ENCODE measurements around the gene MZB1.
A peak's percentile ranks its signal among the peaks of the same experiment; 100 is the strongest.

MZB1 gene, protein sequence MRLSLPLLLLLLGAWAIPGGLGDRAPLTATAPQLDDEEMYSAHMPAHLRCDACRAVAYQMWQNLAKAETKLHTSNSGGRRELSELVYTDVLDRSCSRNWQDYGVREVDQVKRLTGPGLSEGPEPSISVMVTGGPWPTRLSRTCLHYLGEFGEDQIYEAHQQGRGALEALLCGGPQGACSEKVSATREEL

GRCh38 chr5:139389701-139390638 is at the start of gene MZB1:
Gene MZB1, minus strand, starts transcription at chr5:139389913. Its CDS starts 57 bp downstream, at chr5:139389856.
- no peak for DNase-seq

DNA sequence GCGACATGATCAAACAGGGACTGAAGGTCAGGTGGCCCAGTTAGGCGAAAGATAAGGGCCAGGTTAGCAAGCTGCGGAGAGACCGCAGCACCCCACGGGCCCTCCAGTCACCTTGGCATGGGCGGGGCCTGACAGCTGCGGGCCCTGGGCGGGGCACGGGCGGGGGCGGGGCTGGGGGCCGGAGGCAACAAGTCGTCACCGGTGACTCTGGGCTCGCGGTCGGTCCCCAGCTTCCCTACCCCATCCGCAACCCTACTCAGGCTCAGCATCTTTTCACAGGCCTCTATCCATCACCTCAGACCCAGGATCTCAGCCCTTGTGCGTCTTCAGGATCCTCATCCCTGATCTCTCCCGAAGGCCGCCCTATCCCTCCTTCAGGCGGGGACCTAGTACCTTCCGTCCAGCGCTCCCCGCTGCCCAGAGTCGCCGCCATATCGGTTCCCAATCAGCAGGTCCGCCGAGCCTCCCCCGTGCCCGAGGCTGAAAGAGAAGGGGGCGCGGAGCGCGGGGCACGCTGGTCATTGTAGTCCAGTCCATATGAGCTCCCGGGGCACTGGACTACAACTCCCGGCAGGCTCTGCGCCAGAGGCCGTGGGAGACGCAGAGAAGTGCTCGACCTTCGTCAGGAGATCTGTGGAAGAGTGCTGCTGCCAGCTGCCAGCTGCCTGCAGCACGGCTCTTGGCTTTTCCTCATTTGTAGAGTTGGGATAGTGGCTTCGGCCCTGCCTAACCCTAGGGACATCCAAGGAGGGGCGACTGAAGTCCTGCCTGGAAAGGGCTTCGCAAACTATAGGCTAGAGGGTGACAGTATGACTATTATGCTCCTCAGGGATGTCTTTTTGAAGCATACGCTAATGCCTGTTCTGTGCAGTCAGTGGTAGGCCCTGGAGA is 49.5 kb upstream of the MZB1 start, which contains the start of gene DNAJC18:
Gene DNAJC18, minus strand, starts transcription at position 513 of the 891 bp plus-strand sequence. Its CDS starts 80 bp downstream, at position 433.
- peak; percentile 81 for DNase-seq

DNA sequence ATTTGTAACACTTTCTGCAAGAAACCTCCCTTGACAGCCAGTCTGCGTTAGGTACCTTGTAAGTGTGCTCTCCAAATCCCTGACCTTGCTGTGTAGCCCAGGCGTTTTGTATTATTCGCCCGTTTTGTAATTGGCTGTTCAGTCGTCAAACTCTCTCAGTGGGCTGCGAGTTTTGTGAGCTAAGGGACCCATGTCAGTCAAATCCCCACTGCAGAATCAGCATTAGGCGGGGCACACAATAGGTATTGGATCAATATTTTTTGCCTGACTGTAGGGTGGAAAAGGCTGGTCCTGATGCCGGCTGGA is 48.9 kb upstream of the MZB1 start:
- no peak for DNase-seq

DNA sequence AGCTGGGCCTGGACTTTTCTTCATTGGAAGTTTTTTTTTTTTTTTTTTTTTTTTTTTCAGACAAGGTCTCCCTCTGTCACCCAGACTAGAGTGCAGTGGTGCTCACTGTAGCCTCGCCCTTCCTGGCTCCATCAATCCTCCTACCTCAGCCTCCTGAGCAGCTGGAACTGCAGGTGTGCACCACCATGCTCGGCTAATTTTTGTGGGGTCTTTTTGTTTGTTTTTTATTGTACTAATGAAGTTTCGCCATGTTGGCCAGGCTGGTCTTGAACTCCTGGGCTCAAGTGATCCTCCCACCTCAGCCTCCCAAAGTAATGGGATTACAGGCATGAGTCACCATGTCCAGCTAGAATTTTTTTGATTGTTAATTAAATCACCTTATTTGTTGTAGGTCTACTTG is 46.0 kb upstream of the MZB1 start:
- no peak for DNase-seq

DNA sequence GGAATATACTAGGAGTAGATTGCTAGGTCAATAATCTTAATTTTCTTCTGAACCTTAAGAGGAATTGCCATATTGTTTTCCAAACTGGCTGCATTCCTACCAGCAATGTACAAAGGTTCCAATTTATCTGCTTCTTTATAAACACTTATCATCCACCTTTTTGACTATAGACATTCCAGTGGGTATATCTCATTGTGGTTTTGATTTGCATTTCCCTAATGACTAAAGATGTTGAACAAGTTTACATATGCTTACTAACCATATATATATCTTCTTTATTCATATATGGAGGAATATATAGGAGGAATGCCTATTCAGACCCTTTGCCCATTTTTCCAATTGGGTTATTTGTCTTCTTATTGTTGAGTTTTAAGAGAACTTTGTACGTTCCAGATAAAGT is 42.0 kb upstream of the MZB1 start:
- DNase-seq: no peak

DNA sequence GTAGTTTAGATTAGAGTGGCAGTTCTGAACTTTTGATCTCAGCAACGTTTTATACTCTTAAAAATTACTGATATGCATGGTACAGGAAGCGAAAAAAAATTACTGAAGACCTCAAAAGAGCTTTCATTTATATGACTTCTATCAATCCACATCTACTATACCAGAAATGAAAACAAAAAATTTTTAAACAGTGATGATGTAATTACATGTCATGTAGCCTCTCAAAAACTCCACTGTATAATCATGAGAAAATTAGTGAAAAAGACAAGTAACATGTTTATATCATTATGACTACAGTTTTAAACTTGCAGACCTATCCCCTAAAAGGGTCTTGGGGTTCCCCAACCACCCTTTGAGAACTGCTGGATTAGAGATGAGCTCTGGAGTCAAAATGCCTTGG is 40.3 kb upstream of the MZB1 start:
- DNase-seq: no peak

- DNase-seq: no peak
Measured at GRCh38 chr5:139426203-139426885, 36.6 kb upstream of the MZB1 start.

DNA sequence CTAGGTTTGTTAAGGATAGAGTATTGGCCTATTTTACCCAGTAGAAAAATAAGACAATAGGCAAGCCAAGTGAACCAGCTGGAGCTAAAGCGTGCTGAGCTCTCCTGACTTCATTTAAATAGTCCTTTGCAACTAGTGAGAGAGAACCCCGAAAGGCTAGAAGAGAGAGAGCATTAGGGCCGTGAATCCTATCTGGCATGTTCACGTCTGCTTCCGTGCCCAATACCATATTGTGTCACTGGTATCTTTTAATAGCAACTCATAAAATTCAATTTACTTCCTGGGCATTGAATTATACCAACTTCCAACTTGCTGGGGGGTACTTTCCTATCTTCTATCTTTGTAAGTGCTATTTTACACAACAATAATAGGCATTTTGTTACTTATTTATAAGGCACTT is 35.8 kb upstream of the MZB1 start:
- DNase-seq: no peak

DNA sequence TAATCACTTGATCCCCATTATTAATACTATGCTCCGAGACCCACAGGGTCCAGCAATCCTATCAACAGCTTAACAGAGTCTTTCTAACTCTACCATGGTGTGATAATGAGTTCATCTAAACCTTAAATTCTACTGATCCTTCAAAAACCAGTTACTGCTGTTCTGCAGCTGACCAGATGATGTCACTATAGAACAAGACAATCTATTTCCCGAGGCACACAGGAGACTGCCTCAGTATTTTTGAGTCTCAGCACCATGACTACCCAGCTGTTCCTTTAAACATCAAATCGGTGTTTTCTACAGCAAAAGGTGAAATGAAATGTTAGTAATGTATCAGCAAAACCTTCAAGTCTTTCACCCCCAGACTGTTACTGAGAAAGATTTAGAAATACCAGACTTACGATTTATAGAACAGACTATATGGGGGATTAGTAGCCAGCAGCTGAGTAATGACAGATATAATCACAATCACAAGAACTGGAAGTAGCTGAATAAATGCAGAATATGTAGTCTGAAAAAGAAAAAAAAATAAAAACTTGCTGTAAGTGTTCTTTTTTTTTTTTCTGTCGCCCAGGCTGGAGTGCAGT is 32.7 kb upstream of the MZB1 start:
- DNase-seq: peak; percentile 13

DNA sequence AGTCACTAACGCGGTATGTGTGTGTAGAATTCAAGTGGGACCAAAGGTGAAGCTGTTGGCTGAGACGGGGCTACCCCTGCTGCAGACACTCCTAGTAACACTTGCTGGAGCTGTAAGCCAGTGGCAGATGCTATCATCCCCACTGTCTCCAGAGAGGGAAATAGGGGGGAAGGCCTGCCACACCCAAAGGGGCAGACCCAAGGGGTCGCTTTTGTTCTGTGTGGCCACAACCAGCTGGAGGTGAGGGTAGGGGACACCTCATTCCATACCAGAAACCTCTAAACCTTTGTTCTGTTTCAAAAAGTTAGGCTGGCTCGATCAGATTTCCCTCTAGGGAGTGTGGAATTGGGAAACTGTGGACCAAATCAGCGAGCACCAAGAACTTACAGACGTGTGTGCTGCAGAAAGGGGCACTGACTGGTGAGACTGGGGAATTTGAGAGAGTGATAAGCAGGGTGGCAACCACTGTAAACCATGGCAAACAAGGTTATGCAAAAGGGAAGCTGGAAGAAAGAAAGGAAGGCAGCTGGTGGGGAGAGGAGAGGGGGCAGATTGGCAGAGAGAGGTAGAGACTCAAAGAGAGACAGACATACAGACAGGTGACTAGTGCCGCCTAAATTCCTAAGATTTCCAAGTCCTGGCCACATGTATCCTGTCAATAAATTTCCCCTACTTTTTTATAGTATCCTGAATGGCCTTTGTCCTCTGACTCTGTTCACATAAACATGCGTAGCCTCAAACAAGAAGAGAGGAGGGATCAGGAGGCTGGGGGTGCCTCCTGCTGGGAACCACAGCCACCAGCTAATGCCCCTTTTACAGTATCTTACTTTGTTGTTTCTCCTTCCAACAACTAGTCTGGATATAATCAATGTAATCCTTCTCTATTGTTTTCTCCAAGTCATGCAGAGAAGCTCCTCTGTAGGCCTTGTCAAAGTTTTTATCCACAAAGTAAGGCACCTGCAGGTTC is 29.8 kb upstream of the MZB1 start:
- DNase-seq: no peak

- DNase-seq: no peak
Measured at GRCh38 chr5:139418793-139419192, 29.1 kb upstream of the MZB1 start.

GRCh38 chr5:139417214-139417613 is 27.5 kb upstream of the MZB1 start:
- DNase-seq: peak; percentile 82

DNA sequence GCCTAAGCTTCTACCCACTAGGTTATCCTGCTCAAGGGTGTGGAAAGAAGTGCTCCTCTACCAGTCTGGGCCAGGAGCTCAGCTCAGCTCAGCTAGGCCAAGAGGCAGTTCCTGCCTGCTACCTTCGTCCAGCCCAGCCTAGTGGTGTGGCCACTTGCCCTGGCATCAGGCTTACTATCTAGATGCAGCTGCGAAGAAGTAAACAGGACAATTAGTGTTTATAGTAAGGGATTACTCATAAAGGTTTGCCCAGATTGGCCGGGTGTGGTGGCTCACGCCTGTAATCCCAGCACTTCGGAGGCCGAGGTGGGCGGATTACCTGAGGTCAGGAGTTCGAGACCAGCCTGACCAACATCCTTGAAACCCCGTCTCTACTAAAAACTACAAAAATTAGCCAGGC is 26.9 kb upstream of the MZB1 start:
- DNase-seq: no peak

- DNase-seq: no peak
Measured at GRCh38 chr5:139415869-139416268, 26.2 kb upstream of the MZB1 start.

- no peak for DNase-seq
Measured at GRCh38 chr5:139415221-139415861, 25.6 kb upstream of the MZB1 start.

- DNase-seq: no peak
Measured at GRCh38 chr5:139414581-139415130, 24.9 kb upstream of the MZB1 start.

GRCh38 chr5:139413963-139414362 is 24.2 kb upstream of the MZB1 start:
- no peak for DNase-seq

DNA sequence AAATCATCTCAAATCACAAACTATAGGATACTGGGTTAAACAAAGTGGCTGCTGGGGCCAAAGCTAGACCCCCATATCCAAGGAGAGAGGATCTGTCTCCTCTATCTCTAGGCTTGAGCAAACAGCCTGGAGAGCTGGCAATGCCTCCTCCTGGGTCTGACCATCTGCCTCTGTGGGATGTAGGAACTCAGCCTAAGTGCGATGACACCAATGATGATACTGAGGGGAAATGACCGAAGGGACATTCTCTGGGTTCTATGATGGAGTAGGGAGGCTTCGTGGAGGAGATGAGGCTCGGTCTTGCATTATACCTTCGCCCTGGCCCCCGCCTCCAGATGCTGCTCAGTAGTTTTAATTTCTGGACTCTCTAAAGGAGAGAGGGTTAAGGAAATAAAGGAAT is 23.4 kb upstream of the MZB1 start:
- DNase-seq: no peak

DNA sequence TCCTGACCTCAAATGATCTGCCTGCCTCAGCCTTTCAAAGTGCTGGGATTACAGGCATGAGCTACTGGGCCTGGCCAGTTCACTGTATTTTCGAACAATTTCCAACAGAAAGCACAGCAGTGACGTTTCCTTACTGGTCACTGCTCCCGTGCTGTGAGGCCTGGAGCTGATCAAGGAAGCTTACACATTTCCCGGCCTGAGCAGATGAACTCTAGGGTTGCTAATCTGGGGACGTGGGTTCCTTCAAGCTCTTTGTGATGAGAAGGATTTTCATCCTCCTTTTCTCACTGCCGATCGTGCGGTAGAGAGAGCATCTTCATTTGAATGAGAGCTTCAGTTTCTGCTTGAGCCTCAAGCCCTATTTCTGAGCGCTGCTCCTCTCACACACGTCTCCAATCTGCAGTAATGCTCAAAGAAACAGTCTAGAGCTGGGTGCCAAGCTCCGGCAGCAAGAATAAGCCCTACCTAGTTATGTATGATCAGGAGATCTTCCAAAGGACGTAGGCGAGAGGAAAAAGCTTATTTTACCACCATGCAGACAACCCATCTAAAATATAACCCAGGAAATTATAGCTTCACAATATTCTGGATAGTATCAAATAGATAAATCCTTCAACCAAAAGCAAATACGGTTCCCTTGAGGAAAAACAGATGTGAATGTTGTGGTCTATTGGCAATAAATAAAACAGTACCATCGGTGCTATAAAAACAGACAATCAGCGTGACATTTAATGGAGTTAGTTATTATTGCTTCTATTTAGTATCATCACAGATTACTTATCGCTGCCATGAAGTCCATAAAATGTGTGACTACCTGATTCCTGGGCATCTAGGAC is 21.5 kb upstream of the MZB1 start:
- DNase-seq: no peak

Data from DMS79 treated with DMSO at 0.1 percent for 48 hours (cell line).